GM19023 (cell line): ENCODE data around the gene CNKSR2.

Experiments used
- ATAC-seq: cut with Tn5 transposase; IDR thresholded peaks from one replicate; pipeline ENCODE4 v1.9.1; 2021; ENCODE audit warnings: mild to moderate bottlenecking, moderate library complexity; ENCODE audit not compliant: unreplicated experiment

CNKSR2 gene

DNA sequence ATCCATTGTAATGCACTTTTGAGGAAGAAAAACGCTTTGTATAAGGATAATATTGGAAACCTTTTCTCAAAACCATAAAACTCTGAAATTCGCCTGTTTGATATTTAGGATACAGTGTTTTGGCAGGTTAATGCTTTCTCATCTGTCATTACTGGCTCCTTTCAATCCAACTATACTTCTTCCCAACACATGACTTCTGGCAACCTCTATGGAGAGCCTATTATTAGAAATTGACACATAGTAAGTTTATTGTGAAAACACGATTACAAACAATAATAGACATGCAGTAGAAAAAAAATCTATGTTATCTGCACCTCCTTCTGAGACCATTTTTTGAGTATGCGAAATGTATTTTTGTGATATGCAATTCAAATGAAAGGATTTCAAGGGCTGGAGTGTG is 288.5 kb downstream of the CNKSR2 start:
- no peak for ATAC-seq

DNA sequence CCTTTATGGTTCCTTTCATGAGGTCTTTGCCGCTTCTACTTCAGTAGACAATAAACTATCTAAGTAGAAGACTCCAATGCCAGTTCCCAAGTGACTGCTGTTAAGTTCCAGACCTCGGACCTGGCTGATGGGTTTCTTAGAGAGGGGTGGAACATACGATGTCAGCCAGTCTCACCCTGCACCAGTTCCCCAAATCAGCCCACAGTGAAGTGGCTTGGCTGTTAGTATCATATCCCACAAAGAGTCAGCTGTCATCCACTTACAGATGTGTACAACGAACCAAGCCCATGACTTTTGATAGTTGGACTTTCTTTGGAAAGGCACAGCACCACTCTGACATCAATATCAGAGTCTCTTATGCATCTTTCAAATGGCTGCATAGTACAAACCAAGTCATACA is 292.0 kb downstream of the CNKSR2 start:
- no peak for ATAC-seq

DNA sequence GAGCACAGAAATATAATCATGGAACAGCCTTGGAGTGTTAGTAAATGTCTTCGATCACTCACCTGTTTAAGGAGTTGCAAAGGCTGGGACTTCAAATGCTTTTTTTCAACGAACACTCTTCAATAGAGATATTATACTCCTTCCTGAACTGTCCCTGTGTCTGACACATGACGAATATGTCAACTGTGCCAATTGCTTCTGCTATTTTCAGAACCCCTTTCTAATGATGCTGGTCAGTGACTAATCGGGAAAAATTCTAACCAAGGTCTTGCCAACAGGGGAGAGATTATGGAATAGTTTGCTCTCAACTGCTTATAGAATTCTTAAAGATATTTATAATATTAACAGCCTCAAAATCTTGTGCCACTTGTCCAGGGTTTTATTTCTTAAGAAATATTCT is 292.5 kb downstream of the CNKSR2 start:
- no peak for ATAC-seq

DNA sequence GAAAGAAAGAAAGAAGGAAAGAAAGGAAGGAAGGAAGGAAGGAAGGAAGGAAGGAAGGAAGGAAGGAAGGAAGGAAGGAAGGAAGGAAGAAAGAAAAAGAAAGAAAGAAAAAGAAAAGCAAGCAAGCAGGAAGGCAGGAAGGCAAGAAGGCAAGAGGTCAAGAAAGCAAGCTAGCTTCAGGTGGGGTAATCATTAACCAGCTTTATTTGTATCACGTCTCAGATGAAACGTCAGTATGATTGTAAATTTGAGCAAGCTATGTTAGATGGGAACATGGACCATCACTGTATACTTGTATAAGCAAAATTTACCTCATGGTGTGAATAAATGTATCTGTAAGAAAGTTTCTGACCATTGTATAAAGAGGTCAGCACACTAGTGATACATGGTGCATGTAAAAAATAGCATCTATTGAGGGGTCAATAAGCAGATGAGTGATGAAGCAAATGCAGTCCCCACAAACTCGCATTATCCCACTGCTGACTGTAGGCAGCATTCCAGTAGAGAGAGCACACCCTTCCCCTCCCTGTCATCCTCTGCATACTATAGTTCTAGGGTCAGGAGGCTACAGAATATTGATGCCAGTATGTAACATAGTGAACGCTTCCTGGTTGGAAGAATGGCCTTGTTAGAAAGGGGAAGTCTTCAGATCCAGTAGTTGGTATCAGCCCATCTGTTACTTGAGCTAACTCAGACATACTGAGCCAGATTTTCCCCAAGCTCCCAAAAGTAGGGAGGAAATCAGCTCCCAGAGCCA is 300.4 kb downstream of the CNKSR2 start:
- ATAC-seq, result no peak

DNA sequence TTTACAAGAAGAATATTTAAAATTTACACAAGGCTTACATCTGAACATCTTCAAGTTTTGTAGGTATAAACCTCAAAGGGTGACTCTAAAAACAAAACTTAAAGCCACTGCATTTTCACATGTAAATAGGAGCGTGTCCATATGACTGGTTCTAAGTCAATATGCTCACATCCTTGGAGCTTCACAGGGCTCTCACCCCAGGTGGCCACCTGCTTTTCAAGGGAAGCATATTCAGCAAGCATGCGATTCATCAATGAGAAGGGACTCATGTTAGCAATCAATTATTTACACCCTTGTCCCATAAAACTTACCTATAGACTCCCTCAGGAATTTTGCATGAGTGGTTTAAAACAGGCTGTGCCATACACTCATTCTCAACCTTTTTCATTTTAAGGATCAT is 301.7 kb downstream of the CNKSR2 start:
- ATAC-seq, result no peak

DNA sequence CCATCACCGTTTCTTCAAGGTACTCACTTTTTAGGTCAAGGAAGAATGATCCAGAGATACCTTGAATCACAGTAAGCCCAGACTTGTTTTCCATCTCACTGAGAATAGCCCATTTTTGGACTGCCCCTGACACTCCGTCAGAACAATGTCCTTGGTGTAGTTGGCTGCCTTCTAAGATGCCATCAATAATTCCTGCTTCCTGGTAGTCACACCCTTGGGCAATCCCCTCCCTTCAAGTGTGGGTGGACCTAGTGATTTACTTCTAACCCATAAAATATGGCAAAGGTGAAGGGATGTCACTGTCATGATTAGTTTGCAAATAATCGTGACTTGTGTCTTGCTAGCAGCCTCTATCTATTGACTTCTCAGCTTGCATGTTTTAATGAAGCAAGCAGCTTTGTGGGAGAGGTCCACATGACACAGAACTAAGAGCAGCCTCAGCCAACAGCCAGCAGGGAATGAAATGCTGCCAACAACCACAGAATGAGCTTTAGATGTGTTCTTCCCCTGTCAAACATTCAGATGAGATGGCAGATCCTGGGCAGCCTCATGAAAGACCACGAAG is 303.9 kb downstream of the CNKSR2 start:
- no peak for ATAC-seq

DNA sequence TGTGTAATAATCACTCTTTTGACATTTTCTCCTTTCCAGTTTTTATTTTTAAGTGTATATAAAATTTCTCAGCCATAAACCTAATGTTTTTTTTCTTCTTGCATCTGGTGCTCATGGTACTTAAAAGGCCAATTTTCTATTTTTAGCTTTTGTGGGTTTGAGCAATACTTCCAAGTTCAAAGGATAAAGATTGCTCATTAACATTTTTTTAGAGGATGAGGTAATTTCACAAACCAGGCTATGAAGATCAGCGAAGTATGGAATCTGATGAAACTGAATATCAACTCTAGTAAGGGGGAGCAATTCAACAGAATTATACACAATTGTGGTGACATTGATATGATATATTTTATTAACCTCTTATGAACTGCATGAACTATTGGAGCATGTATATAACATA is 309.7 kb downstream of the CNKSR2 start:
- ATAC-seq, result no peak

DNA sequence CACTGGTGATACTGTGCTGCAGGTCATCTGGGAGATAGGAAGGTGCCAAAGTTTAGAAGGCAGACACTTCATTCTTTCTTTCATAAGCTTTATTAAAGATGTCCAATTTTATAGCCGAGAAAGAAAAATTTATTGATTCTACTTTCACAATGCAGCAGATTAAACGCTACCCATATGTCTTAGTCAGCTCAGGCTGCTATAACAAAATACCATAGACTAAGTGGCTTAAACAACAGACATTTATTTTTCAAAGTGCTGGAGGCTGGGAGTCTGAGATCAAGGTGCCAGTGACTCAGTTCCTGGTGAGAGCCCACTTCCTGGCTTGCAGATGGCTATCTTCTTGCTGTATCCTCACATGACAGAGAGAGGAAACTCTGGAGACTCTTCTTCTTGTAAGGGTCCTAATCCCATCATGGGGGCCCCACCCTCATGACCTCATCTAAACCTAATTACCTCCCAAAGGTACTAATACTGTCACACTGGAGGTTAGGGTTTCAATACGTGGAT is 317.3 kb downstream of the CNKSR2 start:
- no peak for ATAC-seq

DNA sequence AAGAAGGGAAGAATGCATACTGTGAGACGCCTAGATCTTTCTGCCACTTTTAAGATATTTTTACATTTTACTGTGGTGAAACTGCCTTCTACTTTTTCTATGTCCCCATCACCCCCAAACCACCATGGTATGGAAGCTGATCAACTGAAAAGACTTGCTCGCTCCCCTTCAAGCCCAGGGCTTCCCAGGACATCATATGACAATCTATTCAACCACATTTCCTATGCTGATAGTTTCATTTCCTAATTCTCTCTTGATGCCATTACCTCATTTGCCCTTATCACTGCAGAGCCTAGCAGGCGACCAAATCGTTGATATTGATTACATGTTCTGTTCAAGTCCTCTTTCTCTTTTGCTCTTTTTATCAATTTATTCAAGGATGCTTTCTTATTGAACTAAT is 324.1 kb downstream of the CNKSR2 start:
- no peak for ATAC-seq

DNA sequence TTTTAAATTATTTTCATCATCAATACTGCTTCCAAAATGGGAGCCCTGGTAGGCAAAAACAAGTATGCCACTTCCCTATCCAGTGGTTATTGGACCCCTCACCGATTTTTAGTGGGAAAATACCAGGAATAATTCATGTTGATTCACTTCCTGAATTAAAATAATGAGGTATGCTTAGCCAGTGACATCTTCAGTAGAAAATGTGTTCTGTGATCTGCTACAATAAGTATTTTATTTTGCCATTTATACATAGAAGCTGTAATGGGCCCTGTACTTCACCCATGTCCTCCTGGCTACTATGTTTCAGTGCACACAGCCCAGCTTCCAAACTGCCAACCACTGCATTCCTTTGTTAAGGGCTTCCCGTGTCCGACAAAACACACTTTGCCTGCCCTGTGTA is 324.9 kb downstream of the CNKSR2 start:
- no peak for ATAC-seq

DNA sequence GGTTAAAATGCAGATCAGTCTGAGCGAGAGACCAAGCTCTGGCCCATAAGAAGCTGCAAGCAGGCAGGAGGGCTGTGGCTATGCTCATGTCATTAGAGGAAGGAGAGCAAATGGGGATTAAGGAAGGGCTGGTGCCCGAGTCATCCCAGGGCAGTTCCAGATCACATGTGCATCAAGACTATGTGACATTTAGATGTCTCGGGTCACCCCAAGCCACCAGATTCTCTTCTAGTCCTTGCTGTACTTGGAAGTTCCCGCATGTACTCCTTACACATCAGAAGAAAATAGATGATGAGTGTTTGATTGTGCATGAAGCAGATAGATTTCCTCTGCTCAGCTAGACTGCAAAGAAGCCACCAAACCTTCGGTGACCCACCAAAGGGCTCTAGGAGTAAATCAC is 326.1 kb downstream of the CNKSR2 start:
- no peak for ATAC-seq

DNA sequence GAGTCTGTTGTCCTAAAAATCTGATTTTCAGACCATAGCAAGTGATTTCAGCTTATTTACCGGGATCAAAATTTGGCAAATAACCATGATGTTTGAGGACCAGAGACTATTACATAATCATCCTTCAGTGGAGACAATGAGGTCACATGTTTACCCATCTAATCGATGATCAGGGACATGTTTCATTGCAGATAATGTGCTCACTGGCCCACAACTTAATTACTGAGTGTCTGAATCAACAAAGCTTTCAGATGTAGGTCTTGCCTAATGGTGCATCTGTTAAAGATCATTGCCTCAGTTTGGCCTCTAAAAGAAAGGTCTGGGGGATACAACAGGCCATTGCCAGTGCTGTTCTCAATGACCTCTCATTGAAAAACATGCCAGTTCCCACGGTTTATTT is 326.7 kb downstream of the CNKSR2 start:
- no peak for ATAC-seq

DNA sequence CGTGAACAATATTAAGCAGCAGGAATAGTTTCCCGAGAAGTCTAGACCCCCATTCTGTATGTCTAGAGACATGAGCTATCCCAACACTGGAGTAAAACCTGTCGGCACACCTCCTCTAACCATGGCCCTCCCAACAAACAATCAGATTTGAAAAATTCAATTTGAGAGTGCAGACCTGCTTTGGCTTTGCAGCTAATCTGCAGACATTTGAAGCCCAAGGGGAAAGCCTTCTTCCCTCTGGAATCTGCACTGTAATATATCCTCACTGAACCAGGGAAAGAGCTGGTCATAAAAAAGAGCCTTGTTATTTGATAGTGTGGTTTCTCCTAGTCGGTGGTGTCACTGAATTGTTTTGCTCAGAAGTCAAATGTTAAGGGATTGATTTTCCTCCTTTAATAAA is 328.5 kb downstream of the CNKSR2 start:
- ATAC-seq, result no peak
